ENCODE measurements around the gene VPS13D.
A peak's percentile ranks its signal among the peaks of the same experiment; 100 is the strongest.

Gene VPS13D

GRCh38 chr1:12436345-12436658 is 206.5 kb downstream of the VPS13D start:
- Histone ChIP-seq H3K27ac (ENCODE audit: low read length) (peak overlapping the region; percentile 41; the same call in 1 of the 2 replicates), H3K4me1 (ENCODE audit: low read length) (peaks cover 37% of the 10 kb centered on the region), H3K9ac (ENCODE audit: low read length) (no peak overlapping the region), H3F3A (ENCODE audit: insufficient read depth, low read length) (peaks cover 31% of the 10 kb centered on the region), H3K4me2 (ENCODE audit: low read depth, low read length) (peak overlapping the region; percentile 81), H3K27me3 (replicated peaks; ENCODE audit: insufficient read depth, low read length) (no peaks in the 10 kb centered on the region), H2AFZ (ENCODE audit: low read length) (no peak overlapping the region), H3K4me3 (ENCODE audit: low read length) (peak overlapping the region; percentile 26; the same call in 1 of the 2 replicates), H3K9me3 (replicated peaks; ENCODE audit: insufficient read depth, low read length) (no peaks in the 10 kb centered on the region), H3K36me3 (replicated peaks; ENCODE audit: insufficient read depth, low read length) (no peaks in the 10 kb centered on the region), H3K79me2 (ENCODE audit: low read length) (no peaks in the 10 kb centered on the region), H4K20me1 (ENCODE audit: insufficient read depth, low read length) (no peaks in the 10 kb centered on the region), H3K9me2 (replicated peaks; ENCODE audit: insufficient read depth, low read length) (no peaks in the 10 kb centered on the region)
- no peak for DNase-seq
- no peak for TF ChIP-seq EZH2phosphoT487 (IDR thresholded peaks at IDR 0.05; ENCODE audit: low read length)
- no peak for TF ChIP-seq EZH2 (optimal IDR thresholded peaks at IDR 0.05; ENCODE audit: low read depth, low read length)
- TF ChIP-seq, protein P1, sequence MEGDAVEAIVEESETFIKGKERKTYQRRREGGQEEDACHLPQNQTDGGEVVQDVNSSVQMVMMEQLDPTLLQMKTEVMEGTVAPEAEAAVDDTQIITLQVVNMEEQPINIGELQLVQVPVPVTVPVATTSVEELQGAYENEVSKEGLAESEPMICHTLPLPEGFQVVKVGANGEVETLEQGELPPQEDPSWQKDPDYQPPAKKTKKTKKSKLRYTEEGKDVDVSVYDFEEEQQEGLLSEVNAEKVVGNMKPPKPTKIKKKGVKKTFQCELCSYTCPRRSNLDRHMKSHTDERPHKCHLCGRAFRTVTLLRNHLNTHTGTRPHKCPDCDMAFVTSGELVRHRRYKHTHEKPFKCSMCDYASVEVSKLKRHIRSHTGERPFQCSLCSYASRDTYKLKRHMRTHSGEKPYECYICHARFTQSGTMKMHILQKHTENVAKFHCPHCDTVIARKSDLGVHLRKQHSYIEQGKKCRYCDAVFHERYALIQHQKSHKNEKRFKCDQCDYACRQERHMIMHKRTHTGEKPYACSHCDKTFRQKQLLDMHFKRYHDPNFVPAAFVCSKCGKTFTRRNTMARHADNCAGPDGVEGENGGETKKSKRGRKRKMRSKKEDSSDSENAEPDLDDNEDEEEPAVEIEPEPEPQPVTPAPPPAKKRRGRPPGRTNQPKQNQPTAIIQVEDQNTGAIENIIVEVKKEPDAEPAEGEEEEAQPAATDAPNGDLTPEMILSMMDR (IDR thresholded peaks at IDR 0.05; ENCODE audit: low read length) = no peak

GRCh38 chr1:12436817-12437599 is 207.2 kb downstream of the VPS13D start:
- Histone ChIP-seq H3K9me3 (replicated peaks; ENCODE audit: insufficient read depth, low read length) (no peaks in the 10 kb centered on the region), H3K27me3 (replicated peaks; ENCODE audit: insufficient read depth, low read length) (no peaks in the 10 kb centered on the region), H3K4me1 (ENCODE audit: low read length) (peaks cover 44% of the 10 kb centered on the region), H3K4me3 (ENCODE audit: low read length) (no peak overlapping the region), H3F3A (ENCODE audit: insufficient read depth, low read length) (peaks cover 31% of the 10 kb centered on the region), H4K20me1 (ENCODE audit: insufficient read depth, low read length) (no peaks in the 10 kb centered on the region), H3K79me2 (ENCODE audit: low read length) (no peaks in the 10 kb centered on the region), H2AFZ (ENCODE audit: low read length) (no peak overlapping the region), H3K4me2 (ENCODE audit: low read depth, low read length) (no peak overlapping the region), H3K9ac (ENCODE audit: low read length) (no peak overlapping the region), H3K36me3 (replicated peaks; ENCODE audit: insufficient read depth, low read length) (no peaks in the 10 kb centered on the region), H3K27ac (ENCODE audit: low read length) (no peak overlapping the region), H3K9me2 (replicated peaks; ENCODE audit: insufficient read depth, low read length) (no peaks in the 10 kb centered on the region)
- TF ChIP-seq EZH2phosphoT487 (IDR thresholded peaks at IDR 0.05; ENCODE audit: low read length) (no peak), EZH2 (optimal IDR thresholded peaks at IDR 0.05; ENCODE audit: low read depth, low read length) (no peak)
- TF ChIP-seq, protein P1 (IDR thresholded peaks at IDR 0.05; ENCODE audit: low read length) = no peak
- no peak for DNase-seq

DNA sequence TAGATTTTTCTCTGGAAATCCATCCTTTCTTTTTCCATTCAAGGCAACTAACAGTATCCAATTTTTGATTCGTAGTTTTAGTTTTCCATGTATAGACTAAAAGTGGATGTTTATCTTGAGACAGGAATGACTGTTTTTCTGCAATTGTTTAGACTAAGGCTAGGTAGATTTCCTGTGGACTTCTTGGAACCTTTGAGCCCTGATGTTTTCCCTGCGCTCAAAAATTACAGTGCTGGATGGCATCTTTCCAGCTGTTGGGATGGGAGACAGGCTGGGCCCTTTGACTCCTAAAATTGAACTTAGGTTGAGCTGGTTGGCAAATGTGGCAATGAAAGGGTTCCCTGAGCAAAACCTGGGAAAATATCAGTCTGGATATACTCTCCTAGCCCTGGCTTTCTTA is 207.8 kb downstream of the VPS13D start:
- Histone ChIP-seq H3K4me1 (ENCODE audit: low read length) (peaks cover 48% of the 10 kb centered on the region), H3K9ac (ENCODE audit: low read length) (no peak overlapping the region), H4K20me1 (ENCODE audit: insufficient read depth, low read length) (no peaks in the 10 kb centered on the region), H3K9me3 (replicated peaks; ENCODE audit: insufficient read depth, low read length) (no peaks in the 10 kb centered on the region), H3K4me2 (ENCODE audit: low read depth, low read length) (no peak overlapping the region), H3K27me3 (replicated peaks; ENCODE audit: insufficient read depth, low read length) (no peaks in the 10 kb centered on the region), H3K36me3 (replicated peaks; ENCODE audit: insufficient read depth, low read length) (no peaks in the 10 kb centered on the region), H3K79me2 (ENCODE audit: low read length) (no peaks in the 10 kb centered on the region), H3K4me3 (ENCODE audit: low read length) (no peak overlapping the region), H3F3A (ENCODE audit: insufficient read depth, low read length) (peaks cover 36% of the 10 kb centered on the region), H3K9me2 (replicated peaks; ENCODE audit: insufficient read depth, low read length) (no peaks in the 10 kb centered on the region), H2AFZ (ENCODE audit: low read length) (no peak overlapping the region), H3K27ac (ENCODE audit: low read length) (no peak overlapping the region)
- DNase-seq = no peak
- TF ChIP-seq, protein P1 (IDR thresholded peaks at IDR 0.05; ENCODE audit: low read length) = no peak
- no peak for TF ChIP-seq EZH2 (optimal IDR thresholded peaks at IDR 0.05; ENCODE audit: low read depth, low read length)
- no peak for TF ChIP-seq EZH2phosphoT487 (IDR thresholded peaks at IDR 0.05; ENCODE audit: low read length)
